Large intestine (tissue), 3 donors: Measurements from ENCODE around the gene TUBGCP5. TPM values are rescaled to one million over a fixed set of nuclear protein-coding genes. Genes with fewer than 3 reads are reported as not detected.
"Not testable (repeated sequence)": the region's sequence is repeated elsewhere in the genome, so short reads cannot be mapped to it uniquely, and the experiment has no call there.

Experiments
- DNase-seq, 2 donors: peaks; one replicate each; pipeline versions ENCODE4 v3.0.0 to v3.0.0-alpha.2; 2013
- H3K27ac ChIP-seq: one replicate; pipeline ENCODE4 v1.5.1; 2013; ENCODE audit warnings: low read length
- H3K27me3 ChIP-seq: 2 replicates; pipeline ENCODE4 v1.6.1; 2013; ENCODE audit warnings: low read length; ENCODE audit not compliant: control insufficient read depth, insufficient read depth
- H3K36me3 ChIP-seq: 2 replicates; pipeline ENCODE4 v1.6.1; 2013; ENCODE audit warnings: low read length; ENCODE audit not compliant: control insufficient read depth, insufficient read depth
- H3K4me1 ChIP-seq: one replicate; pipeline ENCODE4 v1.6.1; 2013; ENCODE audit warnings: low read length; ENCODE audit not compliant: control insufficient read depth, insufficient read depth
- H3K4me3 ChIP-seq: one replicate; pipeline ENCODE4 v1.5.1; 2013; ENCODE audit warnings: low read length
- H3K9me3 ChIP-seq: one replicate; pipeline ENCODE4 v1.6.1; 2013; ENCODE audit warnings: mild to moderate bottlenecking, low read depth, low read length, moderate library complexity; ENCODE audit not compliant: control insufficient read depth
- WGBS: methylation state at CpG from one replicate; pipeline ENCODE4 v1.1.5; 2013; ENCODE audit warnings: low lambda C conversion rate; ENCODE audit not compliant: insufficient coverage; 5-methylcytosine and 5-hydroxymethylcytosine counted together
- polyA plus RNA-seq: library from polyadenylated mRNA; unstranded; fragments of 120-200 nt; gene quantifications from one replicate; pipeline ENCODE4 v1.2.1, GENCODE V29; 2013

TUBGCP5 gene
- polyA plus RNA-seq, 1 donor = 19.5 TPM

GRCh38 chr15:23012616-23013015, 26.8 kb downstream of the TUBGCP5 start:
- not testable (repeated sequence) for H3K4me1 ChIP-seq, DNase-seq, H3K27me3 ChIP-seq, H3K9me3 ChIP-seq, H3K4me3 ChIP-seq, H3K27ac ChIP-seq
- no CpG with 5 or more reads among the region's 9 CpGs for WGBS
- H3K36me3 ChIP-seq = peaks cover 55% of the 10 kb centered on the region

- H3K4me3 ChIP-seq = no peak overlapping the region
- H3K27ac ChIP-seq = no peak overlapping the region
- no peaks in the 10 kb centered on the region for H3K9me3 ChIP-seq
- WGBS = 80% methylated on average over 1 of the region's 5 CpGs
- H3K36me3 ChIP-seq = peaks cover 58% of the 10 kb centered on the region
- no peaks in the 10 kb centered on the region for H3K27me3 ChIP-seq
- no peaks in the 10 kb centered on the region for H3K4me1 ChIP-seq
- DNase-seq = no peak
Observed at GRCh38 chr15:23003736-23004135, 35.6 kb downstream of the TUBGCP5 start.

GRCh38 chr15:23002920-23003319, 36.4 kb downstream of the TUBGCP5 start:
- Histone ChIP-seq H3K4me1 (no peaks in the 10 kb centered on the region), H3K4me3 (no peak overlapping the region), H3K27ac (no peak overlapping the region), H3K9me3 (no peaks in the 10 kb centered on the region), H3K36me3 (peaks cover 59% of the 10 kb centered on the region), H3K27me3 (no peaks in the 10 kb centered on the region)
- DNase-seq = no peak
- WGBS = no CpG with 5 or more reads among the region's 2 CpGs

- Histone ChIP-seq H3K27ac (no peak overlapping the region), H3K9me3 (no peaks in the 10 kb centered on the region), H3K4me3 (no peak overlapping the region), H3K4me1 (no peaks in the 10 kb centered on the region), H3K27me3 (no peaks in the 10 kb centered on the region), H3K36me3 (peaks cover 37% of the 10 kb centered on the region)
- DNase-seq = no peak
- WGBS = 87% methylated on average over 5 of the region's 7 CpGs
Observed at GRCh38 chr15:22995795-22996194, 43.6 kb downstream of the TUBGCP5 start.

GRCh38 chr15:22992024-22992326, 47.4 kb downstream of the TUBGCP5 start:
- H3K9me3 ChIP-seq = no peaks in the 10 kb centered on the region
- no CpG with 5 or more reads among the region's 5 CpGs for WGBS
- no peaks in the 10 kb centered on the region for H3K27me3 ChIP-seq
- no peak overlapping the region for H3K27ac ChIP-seq
- H3K4me1 ChIP-seq = no peaks in the 10 kb centered on the region
- no peak overlapping the region for H3K4me3 ChIP-seq
- DNase-seq = no peak
- H3K36me3 ChIP-seq = peaks cover 25% of the 10 kb centered on the region

- Histone ChIP-seq H3K27ac (no peak overlapping the region), H3K4me3 (no peak overlapping the region), H3K9me3 (no peaks in the 10 kb centered on the region), H3K36me3 (peaks cover 11% of the 10 kb centered on the region), H3K4me1 (no peaks in the 10 kb centered on the region), H3K27me3 (no peaks in the 10 kb centered on the region)
- no peak for DNase-seq
- WGBS = 83% methylated on average over 1 of the region's 7 CpGs
Observed at GRCh38 chr15:22989576-22990477, 49.5 kb downstream of the TUBGCP5 start.

- H3K36me3 ChIP-seq = peaks cover 3% of the 10 kb centered on the region
- H3K4me1 ChIP-seq = no peaks in the 10 kb centered on the region
- H3K27me3 ChIP-seq = no peaks in the 10 kb centered on the region
- no peaks in the 10 kb centered on the region for H3K9me3 ChIP-seq
- no peak for DNase-seq
- no CpG with 5 or more reads among the region's 7 CpGs for WGBS
- H3K4me3 ChIP-seq = no peak overlapping the region
- H3K27ac ChIP-seq = no peak overlapping the region
Observed at GRCh38 chr15:22988811-22989210, 50.6 kb downstream of the TUBGCP5 start.

- H3K4me1 ChIP-seq, H3K9me3 ChIP-seq, H3K27me3 ChIP-seq, H3K4me3 ChIP-seq, DNase-seq, H3K27ac ChIP-seq, H3K36me3 ChIP-seq: not testable (repeated sequence)
- 100% methylated on average over 1 of the region's 11 CpGs for WGBS
Observed at GRCh38 chr15:22981931-22982330, 57.4 kb downstream of the TUBGCP5 start.

- no peak overlapping the region for H3K27ac ChIP-seq
- peak overlapping the region; percentile 54 for H3K4me3 ChIP-seq
- no peaks in the 10 kb centered on the region for H3K9me3 ChIP-seq
- no peaks in the 10 kb centered on the region for H3K36me3 ChIP-seq
- DNase-seq = no peak
- WGBS = 100% methylated on average over 3 of the region's 30 CpGs
- no peaks in the 10 kb centered on the region for H3K27me3 ChIP-seq
- peaks cover 5% of the 10 kb centered on the region for H3K4me1 ChIP-seq
Observed at GRCh38 chr15:22981051-22981840, 58.1 kb downstream of the TUBGCP5 start.

GRCh38 chr15:22980189-22981050, 58.9 kb downstream of the TUBGCP5 start, which contains the start of gene CYFIP1:
TSS of gene CYFIP1 (minus strand) at chr15:22980368. CDS start at chr15:22947285, 33,083 bp downstream.
- Histone ChIP-seq H3K36me3 (no peaks in the 10 kb centered on the region), H3K4me1 (peaks cover 5% of the 10 kb centered on the region), H3K4me3 (peak within 1 kb of the TSS; percentile 71), H3K9me3 (no peaks in the 10 kb centered on the region), H3K27me3 (no peaks in the 10 kb centered on the region), H3K27ac (peak within 1 kb of the TSS; percentile 56)
- DNase-seq = peak; percentile 83 to 92
- WGBS = no CpG with 5 or more reads among the region's 93 CpGs
